Ovary (tissue), 10 donors: Measurements from ENCODE around the gene SH3GLB2. TPM values are rescaled to one million over a fixed set of nuclear protein-coding genes. Genes with fewer than 3 reads are reported as not detected.
A peak's percentile ranks its signal among the peaks of the same experiment; 100 is the strongest.

Source experiments
- DNase-seq, 5 donors: peaks; one replicate each; pipeline ENCODE4 v3.0.0-alpha.2; 2019 to 2020
- H3K27ac ChIP-seq, 2 donors: fragments of 200-600 bp; one replicate each; pipeline versions ENCODE4 v1.5.1 to v1.8.0; 2019 to 2022
- H3K27me3 ChIP-seq: fragments of 200-600 bp; one replicate; pipeline ENCODE4 v1.8.0; 2022
- H3K36me3 ChIP-seq: fragments of 200-600 bp; sonication (generic); one replicate; pipeline ENCODE4 v1.5.1; 2019
- H3K4me1 ChIP-seq: one replicate; pipeline ENCODE4 v1.8.1; 2013; ENCODE audit warnings: mild to moderate bottlenecking, moderate library complexity; ENCODE audit not compliant: insufficient read depth
- H3K4me3 ChIP-seq: fragments of 200-600 bp; sonication (generic); one replicate; pipeline ENCODE4 v1.5.1; 2017
- H3K9me3 ChIP-seq, 2 donors: fragments of 200-600 bp in 1 of 2; sonication (generic) in 1 of 2; one replicate each; pipeline versions ENCODE4 v1.5.1 to v1.8.1; 2013 to 2019; ENCODE audit warnings: mild to moderate bottlenecking in 1 of 2, moderate library complexity in 1 of 2
- EP300 ChIP-seq: sonication (generic); formaldehyde crosslinking; IDR thresholded peaks from one replicate; pipeline ENCODE4 v1.6.1; 2017; ENCODE audit warnings: antibody characterized with exemption
- POLR2A ChIP-seq: fragments of 450-650 bp; IDR thresholded peaks from one replicate; pipeline ENCODE4 v1.6.1; 2017; ENCODE audit warnings: antibody characterized with exemption, mild to moderate bottlenecking, moderate library complexity
- WGBS, 3 donors: extraction: QIAGEN DNeasy Blood & Tissue Kit in 1 of 3; methylation state at CpG; one replicate each; pipeline versions ENCODE4 v1.1.5 to v1.1.7; 2013 to 2017; 5-methylcytosine and 5-hydroxymethylcytosine counted together
- intact Hi-C, 4 donors: fragments of 100-400 bp; cut with DNase I; formaldehyde crosslinking; loops; one replicate each; pipeline versions ENCODE4 v1.11.0 to v1.15.1; 2022 to 2023
- long read RNA-seq, 3 donors: library from polyadenylated mRNA in 2 of 3; unstranded in 2 of 3; transcript quantifications; one replicate each; pipeline ENCODE4 v2.0.0 and lab custom pipeline, GENCODE V29; 2021 to 2026
- polyA plus RNA-seq, 2 donors: library from polyadenylated mRNA; stranded (reverse); fragments of 200-250 nt in 1 of 2; fragments of 350-450 nt in 1 of 2; fragmentation: Illumina TruSeq in 1 of 2; extraction: RNeasy Lipid Tissue Mini Kit (QIAGEN cat#74804) in 1 of 2; gene quantifications; one replicate each; pipeline ENCODE4 v1.2.3, GENCODE V29; 2013 to 2014
- total RNA-seq, 7 donors: library from RNA; depleted of rRNA in 2 of 7; stranded (reverse); fragments of >200 nt in 2 of 7; fragmentation: NEBNext Ultra II Directional in 3 of 7; extraction: Animal tissue kit (Norgen Biotek cat#: 25700) in 3 of 7; gene quantifications; one replicate each; pipeline versions ENCODE4 v1.1.0 to v1.2.4, GENCODE V29; 2016 to 2023
- TF ChIP-seq, protein P1 (sequence below), 3 donors: fragments of 450-650 bp in 2 of 3; fragments of 200-600 bp in 1 of 3; IDR thresholded peaks; one replicate each; pipeline versions ENCODE4 v1.5.1 to v1.8.0; 2016 to 2022; ENCODE audit warnings: antibody characterized with exemption in 3 of 3, mild to moderate bottlenecking in 1 of 3
- donor health status: DM: no; HTN: no; CAD: no; lungs with moderate emphysema.
- donor health status: DM: no; HTN: no; CAD: no.
- donor health status: Bipolar disorder and iron deficiency.
- donor health status: DM: yes; HTN: yes; CAD: no.
- donor health status: DM: no; HTN: no; CAD: no.
- donor health status: DM: yes; HTN: yes; CAD: no.

Gene SH3GLB2
- 100 to 1,000 TPM in 2 of 7 donors, 10 to 100 TPM in 5; 57.8 to 105 (median 88.8) TPM for total RNA-seq
- 100 to 1,000 TPM in 1 of 2 donors, 10 to 100 TPM in 1; 11.8 to 112 TPM for polyA plus RNA-seq
- long read RNA-seq, donor 1, full-length matches to known transcripts = 25 of 54 reads
- long read RNA-seq, donor 1, partial matches to known transcripts = 25 of 54 reads
- long read RNA-seq, donor 1, other reads (novel, unspliced or antisense) = 4 of 54 reads
- long read RNA-seq, donor 2, full-length matches to known transcripts = 19 of 25 reads
- long read RNA-seq, donor 2, partial matches to known transcripts = 0 of 25 reads
- long read RNA-seq, donor 2, other reads (novel, unspliced or antisense) = 6 of 25 reads
- long read RNA-seq, donor 3, full-length matches to known transcripts = 136 of 244 reads
- long read RNA-seq, donor 3, partial matches to known transcripts = 68 of 244 reads
- long read RNA-seq, donor 3, other reads (novel, unspliced or antisense) = 40 of 244 reads

DNA sequence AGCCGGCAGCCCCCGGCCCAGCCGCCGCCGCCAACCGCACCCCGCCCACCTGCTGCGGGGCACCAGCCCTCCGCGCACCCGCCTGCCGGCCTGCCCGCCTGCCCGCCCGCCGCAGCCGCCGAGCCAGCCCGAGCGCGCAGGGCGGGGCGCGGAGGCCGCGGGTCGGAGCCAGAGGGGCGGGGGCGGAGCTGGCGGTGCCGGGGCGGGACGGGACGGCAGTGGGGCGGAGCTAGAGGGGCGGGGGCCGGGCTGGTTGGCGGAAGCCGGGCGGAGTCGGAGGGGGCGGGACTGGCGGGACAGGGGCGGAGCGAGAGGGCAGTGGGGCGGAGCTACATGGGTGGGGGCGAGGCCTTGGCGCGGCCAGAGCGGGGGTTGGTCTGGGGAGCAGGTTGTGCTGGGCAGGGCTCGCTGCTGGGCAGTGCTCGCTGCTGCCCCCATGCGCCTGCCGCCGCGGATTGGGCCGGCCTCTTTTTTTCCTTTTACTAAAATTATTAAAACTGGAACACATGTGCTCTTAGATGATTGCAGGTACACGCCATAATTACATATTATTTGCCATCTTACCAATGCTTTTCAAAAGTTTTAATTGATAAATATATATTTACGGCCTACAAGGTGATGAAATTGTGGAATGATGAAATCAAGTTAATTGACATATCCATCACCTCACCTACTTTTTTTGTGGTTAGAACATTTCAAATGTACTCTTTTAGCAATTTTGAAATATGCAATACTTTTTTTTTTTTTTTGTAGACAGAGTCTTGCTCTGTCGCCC is at the start of gene SH3GLB2:
SH3GLB2 (minus strand) TSS at position 140 of the 775 bp plus-strand sequence. CDS start 177 bp downstream, outside the sequence.
- no peak for TF ChIP-seq EP300
- TF ChIP-seq, protein P1, sequence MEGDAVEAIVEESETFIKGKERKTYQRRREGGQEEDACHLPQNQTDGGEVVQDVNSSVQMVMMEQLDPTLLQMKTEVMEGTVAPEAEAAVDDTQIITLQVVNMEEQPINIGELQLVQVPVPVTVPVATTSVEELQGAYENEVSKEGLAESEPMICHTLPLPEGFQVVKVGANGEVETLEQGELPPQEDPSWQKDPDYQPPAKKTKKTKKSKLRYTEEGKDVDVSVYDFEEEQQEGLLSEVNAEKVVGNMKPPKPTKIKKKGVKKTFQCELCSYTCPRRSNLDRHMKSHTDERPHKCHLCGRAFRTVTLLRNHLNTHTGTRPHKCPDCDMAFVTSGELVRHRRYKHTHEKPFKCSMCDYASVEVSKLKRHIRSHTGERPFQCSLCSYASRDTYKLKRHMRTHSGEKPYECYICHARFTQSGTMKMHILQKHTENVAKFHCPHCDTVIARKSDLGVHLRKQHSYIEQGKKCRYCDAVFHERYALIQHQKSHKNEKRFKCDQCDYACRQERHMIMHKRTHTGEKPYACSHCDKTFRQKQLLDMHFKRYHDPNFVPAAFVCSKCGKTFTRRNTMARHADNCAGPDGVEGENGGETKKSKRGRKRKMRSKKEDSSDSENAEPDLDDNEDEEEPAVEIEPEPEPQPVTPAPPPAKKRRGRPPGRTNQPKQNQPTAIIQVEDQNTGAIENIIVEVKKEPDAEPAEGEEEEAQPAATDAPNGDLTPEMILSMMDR (IDR thresholded peaks at IDR 0.05) = peak; percentile 78 to 96 (median 87)
- Histone ChIP-seq H3K27me3 (no peaks in the 10 kb centered on the region), H3K27ac (peak within 1 kb of the TSS in 1 of 2 donors; percentile 37), H3K36me3 (no peaks in the 10 kb centered on the region), H3K9me3 (no peaks in the 10 kb centered on the region), H3K4me1 (peaks cover 1% of the 10 kb centered on the region), H3K4me3 (peak within 1 kb of the TSS; percentile 89)
- DNase-seq = peak; percentile 95 to 99 (median 98)
- 1 to 4% (median 1%) methylated on average over 15 to 60 of the region's 60 CpGs for WGBS, 3 donors
- intact Hi-C loops = no loop called here

DNA sequence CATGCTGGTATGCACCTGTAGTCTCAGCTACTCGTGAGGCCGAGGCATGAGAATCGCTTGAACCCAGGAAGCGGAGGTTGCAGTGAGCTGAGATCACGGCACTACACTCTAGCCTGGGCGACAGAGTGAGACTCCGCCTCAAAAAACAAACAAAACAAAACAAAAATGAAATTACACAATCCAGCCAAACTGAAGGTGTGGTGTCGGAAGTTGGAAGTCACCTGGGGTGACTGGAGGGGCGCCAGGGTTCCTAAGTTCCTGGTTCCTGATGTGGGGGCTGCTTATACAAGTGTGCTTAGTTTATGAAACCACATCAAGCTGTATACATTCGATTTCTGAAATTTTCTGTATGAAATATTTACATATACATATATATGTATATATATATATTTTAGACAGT is 49.1 kb upstream of the SH3GLB2 start:
- intact Hi-C loops = no loop called here

DNA sequence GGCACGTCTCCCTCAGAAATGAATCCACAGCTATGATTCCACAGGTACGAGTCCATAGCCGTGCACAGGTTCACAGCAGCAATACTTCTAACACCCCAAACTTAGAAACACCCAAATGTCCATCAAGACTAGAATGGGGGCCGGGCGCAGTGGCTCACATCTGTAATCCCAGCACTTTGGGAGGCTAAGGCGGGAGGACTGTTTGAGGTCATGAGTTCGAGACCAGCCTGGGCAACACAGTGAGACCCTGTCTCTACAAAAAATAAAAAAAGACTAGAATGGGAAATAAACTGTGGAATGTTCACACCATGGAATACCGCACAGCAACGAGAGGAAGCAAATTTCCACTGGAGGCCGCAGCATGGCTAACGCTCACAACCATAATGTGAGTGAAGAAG is 48.5 kb upstream of the SH3GLB2 start:
- Histone ChIP-seq H3K36me3 (no peaks in the 10 kb centered on the region), H3K4me1 (peaks cover under 1% of the 10 kb centered on the region), H3K9me3 (no peaks in the 10 kb centered on the region), H3K27me3 (no peaks in the 10 kb centered on the region), H3K27ac (no peak overlapping the region), H3K4me3 (no peak overlapping the region)
- TF ChIP-seq EP300 (no peak), POLR2A (no peak)
- TF ChIP-seq, protein P1 (IDR thresholded peaks at IDR 0.05) = no peak
- intact Hi-C loops = no loop called here
- no peak for DNase-seq
- 88 to 91% (median 88%) methylated on average over 11 of the region's 11 CpGs for WGBS, 3 donors

More for the DNA sequence above, 49.1 kb upstream of the SH3GLB2 start:
- no peaks in the 10 kb centered on the region for H3K27me3 ChIP-seq
- H3K4me1 ChIP-seq = peaks cover 5% of the 10 kb centered on the region
- H3K4me3 ChIP-seq = no peak overlapping the region
- H3K27ac ChIP-seq = no peak overlapping the region
- 79 to 86% (median 84%) methylated on average over 10 of the region's 10 CpGs for WGBS, 3 donors
- no peaks in the 10 kb centered on the region for H3K36me3 ChIP-seq
- H3K9me3 ChIP-seq = no peaks in the 10 kb centered on the region
- TF ChIP-seq, protein P1 (IDR thresholded peaks at IDR 0.05) = no peak
- TF ChIP-seq EP300 (no peak), POLR2A (no peak)
- peak in 1 of 5 donors; percentile 17 for DNase-seq

- Histone ChIP-seq H3K4me1 (no peaks in the 10 kb centered on the region), H3K9me3 (no peaks in the 10 kb centered on the region), H3K27ac (no peak overlapping the region), H3K27me3 (no peaks in the 10 kb centered on the region), H3K36me3 (no peaks in the 10 kb centered on the region), H3K4me3 (no peak overlapping the region)
- WGBS, 3 donors = 81 to 86% (median 82%) methylated on average over 16 of the region's 16 CpGs
- no peak for DNase-seq
- no peak for TF ChIP-seq EP300
- TF ChIP-seq, protein P1 (IDR thresholded peaks at IDR 0.05) = no peak
- TF ChIP-seq POLR2A = no peak
- intact Hi-C loops = no loop called here
Observed at GRCh38 chr9:129075996-129076639, 48.0 kb upstream of the SH3GLB2 start.
